Measurements from ENCODE around the gene GGCX. TPM values are rescaled to one million over a fixed set of nuclear protein-coding genes. Genes with fewer than 3 reads are reported as not detected.
"Not testable (repeated sequence)": the region's sequence is repeated elsewhere in the genome, so short reads cannot be mapped to it uniquely, and the experiment has no call there.

The GGCX gene
- total and polyA plus RNA-seq, 4 donors, result 30.8 to 53.3 (median 37.8) TPM

DNA sequence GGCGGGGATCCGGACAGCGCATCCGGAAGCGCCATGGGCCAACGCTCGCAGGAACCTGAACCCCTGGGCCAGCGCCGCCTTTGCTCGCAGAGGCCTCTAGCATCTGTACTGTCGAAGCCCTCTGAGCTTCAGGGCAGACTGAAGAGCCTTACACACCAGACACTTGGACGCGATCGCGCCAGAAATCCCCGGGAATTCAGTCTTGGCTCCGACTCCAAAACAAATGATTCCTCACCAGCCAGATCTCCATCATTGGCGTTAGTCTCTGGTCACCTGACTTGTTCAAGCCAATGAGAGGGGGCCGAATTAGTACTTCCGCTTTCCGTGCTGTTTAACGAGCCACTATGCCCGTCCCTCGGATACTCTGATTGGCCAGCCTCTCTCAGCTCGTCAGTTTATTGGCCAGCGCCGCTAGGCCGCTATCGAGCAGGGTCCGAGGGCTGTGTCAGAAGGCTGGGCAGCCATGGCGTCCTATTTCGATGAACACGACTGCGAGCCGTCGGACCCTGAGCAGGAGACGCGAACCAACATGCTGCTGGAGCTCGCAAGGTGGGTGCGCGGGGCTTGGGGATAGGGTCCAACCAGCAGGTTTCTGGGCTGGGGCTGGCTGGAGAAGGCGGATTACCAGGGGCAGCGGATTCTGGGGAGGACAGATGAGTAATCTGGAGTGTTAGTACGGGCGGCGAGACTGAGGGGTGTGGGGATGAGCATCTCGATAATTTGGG is 34.2 kb upstream of the GGCX start, which contains the start of gene RNF181:
TSS of gene RNF181 (plus strand) at position 445 of the 725 bp plus-strand sequence. CDS start at position 464, 19 bp downstream.
- Histone ChIP-seq H3K4me1 (ENCODE audit: control insufficient read depth, insufficient read depth, low read length) (peaks cover 32% of the 10 kb centered on the region), H3K27ac (ENCODE audit: low read depth, low read length) (peak within 1 kb of the TSS; percentile 96)
- 0% methylated on average over 47 of the region's 47 CpGs for WGBS (ENCODE audit: insufficient coverage)

DNA sequence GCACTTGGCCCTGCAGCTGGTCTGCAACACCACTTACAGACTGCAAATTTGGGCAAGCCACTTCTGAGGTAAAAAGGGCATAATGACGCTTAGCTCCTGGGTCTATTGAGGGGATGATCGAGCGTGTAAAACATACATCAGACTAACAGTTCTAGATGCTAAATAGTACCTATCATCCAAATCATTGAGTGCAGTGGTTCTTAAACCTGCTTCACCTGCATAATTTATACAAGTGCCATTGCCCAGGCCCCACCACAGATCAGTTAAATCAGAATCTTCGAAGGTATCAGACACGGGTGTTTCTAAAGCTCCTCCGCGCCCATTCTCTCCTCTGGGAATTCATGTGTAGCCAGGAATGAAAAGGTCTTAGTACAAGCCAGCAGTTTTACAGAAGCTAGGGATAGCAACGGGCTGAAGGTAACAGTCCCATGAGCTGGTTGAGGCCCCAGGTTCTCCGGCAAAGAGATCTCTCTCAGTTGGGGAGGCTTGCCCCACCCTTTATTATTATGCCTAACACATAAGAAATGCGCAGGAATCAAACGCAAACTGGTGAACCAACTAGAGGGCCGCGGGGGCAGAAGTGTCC is 33.5 kb upstream of the GGCX start:
- peak overlapping the region; percentile 96 for H3K27ac ChIP-seq (ENCODE audit: low read depth, low read length)
- no peak for DNase-seq (ENCODE audit: low read depth in 4 of 6, low spot score in 6 of 6)

More for the DNA sequence above, 34.2 kb upstream of the GGCX start, which contains the start of gene RNF181:
- Histone ChIP-seq H3K9me3 (ENCODE audit: control insufficient read depth, insufficient read depth, low read length) (no peaks in the 10 kb centered on the region), H3K27me3 (ENCODE audit: control insufficient read depth, insufficient read depth, low read length) (no peaks in the 10 kb centered on the region), H3K4me3 (ENCODE audit: low read depth, low read length) (peak within 1 kb of the TSS; percentile 88), H3K36me3 (ENCODE audit: control insufficient read depth, insufficient read depth, low read length) (peaks cover 32% of the 10 kb centered on the region)
- peak; percentile 96 to 99 (median 98) for DNase-seq (ENCODE audit: low read depth in 4 of 6, low spot score in 6 of 6)

GRCh38 chr2:85593023-85593422 is 31.7 kb upstream of the GGCX start:
- Histone ChIP-seq H3K27me3 (ENCODE audit: control insufficient read depth, insufficient read depth, low read length) (no peaks in the 10 kb centered on the region), H3K27ac (ENCODE audit: low read depth, low read length) (no peak overlapping the region), H3K36me3 (ENCODE audit: control insufficient read depth, insufficient read depth, low read length) (peaks cover 10% of the 10 kb centered on the region), H3K4me3 (ENCODE audit: low read depth, low read length) (no peak overlapping the region), H3K9me3 (ENCODE audit: control insufficient read depth, insufficient read depth, low read length) (no peaks in the 10 kb centered on the region), H3K4me1 (ENCODE audit: control insufficient read depth, insufficient read depth, low read length) (peaks cover 32% of the 10 kb centered on the region)
- WGBS (ENCODE audit: insufficient coverage), result 62% methylated on average over 3 of the region's 3 CpGs
- DNase-seq (ENCODE audit: low read depth in 4 of 6, low spot score in 6 of 6), result no peak

More for the DNA sequence above, 33.5 kb upstream of the GGCX start:
- Histone ChIP-seq H3K36me3 (ENCODE audit: control insufficient read depth, insufficient read depth, low read length) (peaks cover 25% of the 10 kb centered on the region), H3K4me3 (ENCODE audit: low read depth, low read length) (peak overlapping the region; percentile 88), H3K27me3 (ENCODE audit: control insufficient read depth, insufficient read depth, low read length) (no peaks in the 10 kb centered on the region), H3K4me1 (ENCODE audit: control insufficient read depth, insufficient read depth, low read length) (peaks cover 32% of the 10 kb centered on the region), H3K9me3 (ENCODE audit: control insufficient read depth, insufficient read depth, low read length) (no peaks in the 10 kb centered on the region)
- 2% methylated on average over 7 of the region's 13 CpGs for WGBS (ENCODE audit: insufficient coverage)

DNA sequence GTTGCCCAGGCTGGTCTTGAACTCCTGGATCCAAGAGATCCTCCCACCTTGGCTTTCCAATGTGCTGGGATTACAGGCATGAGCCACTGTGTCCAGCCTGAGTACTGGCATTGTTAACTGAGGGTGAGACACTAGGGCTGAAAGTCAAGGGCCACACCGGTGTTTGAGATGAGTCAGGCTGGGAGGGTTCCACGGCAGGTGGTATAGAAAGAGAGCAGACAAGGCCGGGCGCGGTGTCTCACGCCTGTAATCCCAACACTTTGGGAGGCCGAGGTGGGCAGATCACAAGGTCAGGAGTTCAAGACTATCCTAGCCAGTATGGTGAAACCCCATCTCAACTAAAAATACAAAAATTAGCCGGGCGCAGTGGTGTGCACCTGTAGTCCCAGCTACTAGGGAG is 31.0 kb upstream of the GGCX start:
- DNase-seq (ENCODE audit: low read depth in 4 of 6, low spot score in 6 of 6); H3K4me3 ChIP-seq (ENCODE audit: low read depth, low read length); H3K27ac ChIP-seq (ENCODE audit: low read depth, low read length); H3K27me3 ChIP-seq (ENCODE audit: control insufficient read depth, insufficient read depth, low read length); H3K9me3 ChIP-seq (ENCODE audit: control insufficient read depth, insufficient read depth, low read length); H3K36me3 ChIP-seq (ENCODE audit: control insufficient read depth, insufficient read depth, low read length): not testable (repeated sequence)
- H3K4me1 ChIP-seq (ENCODE audit: control insufficient read depth, insufficient read depth, low read length), result peaks cover 29% of the 10 kb centered on the region
- 95% methylated on average over 7 of the region's 9 CpGs for WGBS (ENCODE audit: insufficient coverage)

GRCh38 chr2:85591563-85591962 is 30.3 kb upstream of the GGCX start:
- H3K36me3 ChIP-seq (ENCODE audit: control insufficient read depth, insufficient read depth, low read length), result no peaks in the 10 kb centered on the region
- H3K4me3 ChIP-seq (ENCODE audit: low read depth, low read length), result no peak overlapping the region
- peaks cover 22% of the 10 kb centered on the region for H3K4me1 ChIP-seq (ENCODE audit: control insufficient read depth, insufficient read depth, low read length)
- H3K27ac ChIP-seq (ENCODE audit: low read depth, low read length), result peak overlapping the region; percentile 70
- no peaks in the 10 kb centered on the region for H3K27me3 ChIP-seq (ENCODE audit: control insufficient read depth, insufficient read depth, low read length)
- H3K9me3 ChIP-seq (ENCODE audit: control insufficient read depth, insufficient read depth, low read length), result no peaks in the 10 kb centered on the region
- 81% methylated on average over 10 of the region's 12 CpGs for WGBS (ENCODE audit: insufficient coverage)
- no peak for DNase-seq (ENCODE audit: low read depth in 4 of 6, low spot score in 6 of 6)

DNA sequence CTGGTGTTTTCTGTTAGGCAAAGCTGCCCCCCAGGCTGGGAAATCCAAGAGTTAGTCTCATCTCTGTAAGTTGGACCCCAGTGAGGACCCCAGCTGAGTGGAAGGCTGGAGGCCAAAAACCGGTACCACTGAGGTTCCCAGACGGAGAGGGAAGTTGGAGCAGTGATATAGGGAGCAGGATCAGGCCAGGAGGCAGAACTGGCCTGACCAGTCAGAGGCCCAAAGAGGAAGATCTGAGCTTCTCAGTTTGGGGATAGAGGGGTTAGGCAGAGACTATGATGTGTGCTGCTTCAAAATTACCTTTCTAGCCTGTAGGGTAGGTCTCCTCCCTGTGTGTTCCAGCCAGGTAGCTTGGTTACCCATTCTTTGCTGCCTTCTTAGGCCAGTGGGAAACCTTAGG is 29.7 kb upstream of the GGCX start:
- Histone ChIP-seq H3K27ac (ENCODE audit: low read depth, low read length) (peak overlapping the region; percentile 70), H3K9me3 (ENCODE audit: control insufficient read depth, insufficient read depth, low read length) (no peaks in the 10 kb centered on the region), H3K27me3 (ENCODE audit: control insufficient read depth, insufficient read depth, low read length) (no peaks in the 10 kb centered on the region), H3K4me3 (ENCODE audit: low read depth, low read length) (no peak overlapping the region), H3K36me3 (ENCODE audit: control insufficient read depth, insufficient read depth, low read length) (no peaks in the 10 kb centered on the region), H3K4me1 (ENCODE audit: control insufficient read depth, insufficient read depth, low read length) (peaks cover 19% of the 10 kb centered on the region)
- no peak for DNase-seq (ENCODE audit: low read depth in 4 of 6, low spot score in 6 of 6)
- WGBS (ENCODE audit: insufficient coverage), result 64% methylated on average over 2 of the region's 2 CpGs

DNA sequence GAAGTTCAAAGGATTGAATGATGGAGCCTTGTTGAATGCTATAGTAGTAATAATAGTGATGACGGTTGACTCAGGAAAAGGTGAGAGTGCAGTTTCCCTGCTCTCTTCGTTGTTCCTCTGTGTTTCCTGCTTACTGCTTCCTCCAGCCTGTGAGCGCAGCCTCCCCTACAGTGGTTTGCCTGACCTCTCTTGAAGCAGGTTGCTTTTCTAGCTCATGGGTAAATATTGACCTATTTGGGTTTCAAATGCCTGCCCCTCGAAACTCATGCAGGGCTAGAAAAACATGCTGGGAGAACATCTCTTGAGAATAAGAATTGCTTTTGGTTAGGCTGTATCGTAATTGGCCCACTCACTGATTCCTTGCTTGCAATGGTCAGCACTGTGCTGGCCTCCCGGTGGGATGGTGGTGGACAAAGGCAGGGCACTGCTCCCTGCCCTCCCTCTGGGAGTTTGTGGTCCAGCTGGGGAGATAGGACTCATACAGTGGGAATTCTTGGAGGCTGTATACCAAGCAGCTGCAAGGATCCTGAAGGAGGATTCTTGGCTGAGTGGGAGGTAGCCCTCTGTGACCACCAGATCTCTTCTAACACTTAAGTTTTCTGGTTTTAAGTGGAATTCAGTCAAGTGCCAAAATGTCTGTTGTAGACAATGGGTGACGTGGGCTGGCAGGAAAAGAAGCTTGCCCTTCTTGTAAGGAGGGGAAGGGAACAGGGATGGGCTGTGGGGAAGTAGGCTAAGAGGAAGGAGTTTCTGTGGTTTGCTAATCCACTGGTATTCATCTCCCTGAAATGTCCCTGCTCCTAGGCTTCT is 28.9 kb upstream of the GGCX start:
- Histone ChIP-seq H3K27me3 (ENCODE audit: control insufficient read depth, insufficient read depth, low read length) (peaks cover 3% of the 10 kb centered on the region), H3K9me3 (ENCODE audit: control insufficient read depth, insufficient read depth, low read length) (no peaks in the 10 kb centered on the region), H3K27ac (ENCODE audit: low read depth, low read length) (peak overlapping the region; percentile 70), H3K36me3 (ENCODE audit: control insufficient read depth, insufficient read depth, low read length) (no peaks in the 10 kb centered on the region), H3K4me1 (ENCODE audit: control insufficient read depth, insufficient read depth, low read length) (peaks cover 22% of the 10 kb centered on the region), H3K4me3 (ENCODE audit: low read depth, low read length) (no peak overlapping the region)
- peak in 1 of 6 donors; percentile 75 for DNase-seq (ENCODE audit: low read depth in 4 of 6, low spot score in 6 of 6)
- 52% methylated on average over 5 of the region's 7 CpGs for WGBS (ENCODE audit: insufficient coverage)

GRCh38 chr2:85589181-85589580 is 27.9 kb upstream of the GGCX start:
- Histone ChIP-seq H3K36me3 (ENCODE audit: control insufficient read depth, insufficient read depth, low read length) (no peaks in the 10 kb centered on the region), H3K4me3 (ENCODE audit: low read depth, low read length) (no peak overlapping the region), H3K9me3 (ENCODE audit: control insufficient read depth, insufficient read depth, low read length) (no peaks in the 10 kb centered on the region), H3K4me1 (ENCODE audit: control insufficient read depth, insufficient read depth, low read length) (peaks cover 25% of the 10 kb centered on the region), H3K27ac (ENCODE audit: low read depth, low read length) (peak overlapping the region; percentile 70), H3K27me3 (ENCODE audit: control insufficient read depth, insufficient read depth, low read length) (peaks cover 11% of the 10 kb centered on the region)
- no peak for DNase-seq (ENCODE audit: low read depth in 4 of 6, low spot score in 6 of 6)
- 68% methylated on average over 3 of the region's 4 CpGs for WGBS (ENCODE audit: insufficient coverage)

DNA sequence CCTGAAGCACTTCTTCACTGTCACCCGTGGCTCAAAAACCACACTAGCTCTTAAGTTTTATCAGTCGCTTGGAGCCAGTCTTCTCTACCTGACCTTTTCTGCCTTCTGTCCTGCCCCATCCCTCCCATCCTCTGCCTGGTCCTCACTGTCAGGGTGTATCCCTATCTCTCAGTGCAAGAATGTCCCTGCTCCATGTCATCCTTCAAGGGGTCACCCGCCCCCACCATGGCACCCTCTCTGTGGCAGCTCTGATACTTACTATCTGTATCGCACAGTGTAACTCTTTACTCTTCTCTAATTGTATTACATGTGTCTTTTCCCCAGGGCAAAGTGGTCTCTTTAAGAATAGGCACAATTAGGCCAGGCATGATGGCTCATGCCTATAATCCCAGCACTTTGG is 27.4 kb upstream of the GGCX start:
- Histone ChIP-seq H3K4me1 (ENCODE audit: control insufficient read depth, insufficient read depth, low read length) (peaks cover 29% of the 10 kb centered on the region), H3K9me3 (ENCODE audit: control insufficient read depth, insufficient read depth, low read length) (no peaks in the 10 kb centered on the region), H3K27ac (ENCODE audit: low read depth, low read length) (peak overlapping the region; percentile 70), H3K27me3 (ENCODE audit: control insufficient read depth, insufficient read depth, low read length) (peaks cover 16% of the 10 kb centered on the region), H3K36me3 (ENCODE audit: control insufficient read depth, insufficient read depth, low read length) (no peaks in the 10 kb centered on the region), H3K4me3 (ENCODE audit: low read depth, low read length) (no peak overlapping the region)
- WGBS (ENCODE audit: insufficient coverage), result 62% methylated on average over 3 of the region's 4 CpGs
- DNase-seq (ENCODE audit: low read depth in 4 of 6, low spot score in 6 of 6), result no peak
